H9 (cell line): Measurements from ENCODE around the gene SVIP. TPM values are rescaled to one million over a fixed set of nuclear protein-coding genes. Genes with fewer than 3 reads are reported as not detected.

Source experiments
- DNase-seq: peaks from one replicate; pipeline ENCODE4 v3.0.0-alpha.2; 2017
- H2AFZ ChIP-seq: one replicate; pipeline ENCODE4 v1.6.1; 2013; ENCODE audit warnings: mild to moderate bottlenecking, low read length, control low read depth, moderate library complexity
- H2AK5ac ChIP-seq: 2 replicates; pipeline ENCODE4 v1.6.1; 2013; ENCODE audit warnings: low read length, control low read depth, mixed read lengths; ENCODE audit not compliant: insufficient read length
- H2BK120ac ChIP-seq: one replicate; pipeline ENCODE4 v1.6.1; 2013; ENCODE audit warnings: low read depth, mild to moderate bottlenecking, low read length, control low read depth, inconsistent platforms; ENCODE audit not compliant: poor library complexity, severe bottlenecking
- H2BK12ac ChIP-seq: 2 replicates; pipeline ENCODE4 v1.6.1; 2013; ENCODE audit warnings: low read length, control low read depth, mixed read lengths, low read depth; ENCODE audit not compliant: insufficient read length
- H2BK15ac ChIP-seq: 2 replicates; pipeline ENCODE4 v1.6.1; 2013; ENCODE audit warnings: low read depth, low read length, control low read depth
- H2BK20ac ChIP-seq: one replicate; pipeline ENCODE4 v1.6.1; 2013; ENCODE audit warnings: low read depth, mild to moderate bottlenecking, low read length, control low read depth, inconsistent platforms; ENCODE audit not compliant: poor library complexity, severe bottlenecking
- H2BK5ac ChIP-seq: 2 replicates; pipeline ENCODE4 v1.6.1; 2013; ENCODE audit warnings: low read length, control low read depth, mixed read lengths; ENCODE audit not compliant: insufficient read length
- H3K14ac ChIP-seq: 2 replicates; pipeline ENCODE4 v1.6.1; 2013; ENCODE audit warnings: low read length, control low read depth; ENCODE audit not compliant: insufficient read depth
- H3K18ac ChIP-seq: 2 replicates; pipeline ENCODE4 v1.6.1; 2013; ENCODE audit warnings: low read depth, mild to moderate bottlenecking, mixed read lengths, low read length, control low read depth; ENCODE audit not compliant: insufficient read length
- H3K23ac ChIP-seq: 2 replicates; pipeline ENCODE4 v1.6.1; 2013; ENCODE audit warnings: low read length, control low read depth, mixed read lengths, low read depth; ENCODE audit not compliant: insufficient read length
- H3K23me2 ChIP-seq: 2 replicates; pipeline ENCODE4 v1.6.1; 2013; ENCODE audit warnings: low read depth, mild to moderate bottlenecking, mixed read lengths, low read length, control low read depth; ENCODE audit not compliant: insufficient read length, poor library complexity, severe bottlenecking
- H3K27ac ChIP-seq: 2 replicates; pipeline ENCODE4 v1.5.1; 2013; ENCODE audit warnings: low read length, control low read depth, mixed read lengths, low read depth; ENCODE audit not compliant: insufficient read length
- H3K27me3 ChIP-seq: 2 replicates; pipeline ENCODE4 v1.6.1; 2013; ENCODE audit warnings: low read length, control low read depth, inconsistent platforms; ENCODE audit not compliant: insufficient read depth
- H3K4ac ChIP-seq: 2 replicates; pipeline ENCODE4 v1.6.1; 2013; ENCODE audit warnings: low read depth, mild to moderate bottlenecking, control low read depth, inconsistent platforms, low read length, moderate library complexity
- H3K4me1 ChIP-seq: 2 replicates; pipeline ENCODE4 v1.6.1; 2013; ENCODE audit warnings: low read length, control low read depth, inconsistent platforms; ENCODE audit not compliant: insufficient read depth
- H3K4me2 ChIP-seq: 2 replicates; pipeline ENCODE4 v1.6.1; 2013; ENCODE audit warnings: low read length, control low read depth, mixed read lengths; ENCODE audit not compliant: insufficient read length, insufficient read depth
- H3K56ac ChIP-seq: 2 replicates; pipeline ENCODE4 v1.6.1; 2013; ENCODE audit warnings: low read depth, mild to moderate bottlenecking, mixed read lengths, low read length, control low read depth; ENCODE audit not compliant: insufficient read length
- H3K79me1 ChIP-seq: 2 replicates; pipeline ENCODE4 v1.6.1; 2013; ENCODE audit warnings: low read depth, mild to moderate bottlenecking, moderate library complexity, low read length, control low read depth, inconsistent platforms; ENCODE audit not compliant: insufficient read depth, poor library complexity, severe bottlenecking
- H3K79me2 ChIP-seq: 2 replicates; pipeline ENCODE4 v1.6.1; 2013; ENCODE audit warnings: low read length, control low read depth, inconsistent platforms; ENCODE audit not compliant: insufficient read depth
- H3K9ac ChIP-seq: 2 replicates; pipeline ENCODE4 v1.6.1; 2013; ENCODE audit warnings: low read length, control low read depth, mixed read lengths; ENCODE audit not compliant: insufficient read length; ENCODE audit errors: extremely low read depth
- H3K9me3 ChIP-seq: one replicate; pipeline ENCODE4 v1.6.1; 2013; ENCODE audit warnings: low read depth, low read length, inconsistent platforms; ENCODE audit not compliant: control insufficient read depth
- H3T11ph ChIP-seq: one replicate; pipeline ENCODE4 v1.6.1; 2013; ENCODE audit warnings: mild to moderate bottlenecking, low read length, control low read depth, inconsistent platforms
- H4K20me1 ChIP-seq: one replicate; pipeline ENCODE4 v1.6.1; 2013; ENCODE audit not compliant: control insufficient read depth, insufficient read length, insufficient read depth
- H4K5ac ChIP-seq: 2 replicates; pipeline ENCODE4 v1.6.1; 2013; ENCODE audit warnings: low read depth, mild to moderate bottlenecking, mixed read lengths, low read length, control low read depth; ENCODE audit not compliant: insufficient read length
- H4K8ac ChIP-seq: replicated peaks from 2 replicates; pipeline ENCODE4 v1.6.1; 2013; ENCODE audit warnings: low read length, control low read depth, mixed read lengths, low read depth; ENCODE audit not compliant: insufficient read length
- H4K91ac ChIP-seq: 2 replicates; pipeline ENCODE4 v1.6.1; 2013; ENCODE audit warnings: low read depth, mild to moderate bottlenecking, moderate library complexity, mixed read lengths, low read length, control low read depth; ENCODE audit not compliant: insufficient read length
- H3K27ac Mint-ChIP-seq, 3 experiments: 2 replicates in 2 of 3; 3 replicates in 1 of 3; pipeline ENCODE4 v1.8.0; 2020 to 2021; ENCODE audit warnings: mixed read lengths in 3 of 3, mild to moderate bottlenecking in 1 of 3, moderate library complexity in 1 of 3
- H3K27me3 Mint-ChIP-seq: 2 replicates; pipeline ENCODE4 v1.8.0; 2021; ENCODE audit warnings: low read depth, mild to moderate bottlenecking, moderate library complexity, mixed read lengths
- H3K36me3 Mint-ChIP-seq, 3 experiments: 2 replicates in 2 of 3; 3 replicates in 1 of 3; pipeline ENCODE4 v1.8.0; 2020 to 2021; ENCODE audit warnings: low read depth in 3 of 3, mixed read lengths in 3 of 3; ENCODE audit not compliant: insufficient read depth in 1 of 3
- H3K4me1 Mint-ChIP-seq, 2 experiments: 2 replicates each; pipeline ENCODE4 v1.8.0; 2020; ENCODE audit warnings: mixed read lengths in 2 of 2
- H3K4me3 Mint-ChIP-seq, 2 experiments: 2 replicates in 1 of 2; 3 replicates in 1 of 2; pipeline ENCODE4 v1.8.0; 2020 to 2021; ENCODE audit warnings: mild to moderate bottlenecking in 2 of 2, mixed read lengths in 2 of 2, moderate library complexity in 1 of 2
- H3K9me3 Mint-ChIP-seq, 2 experiments: 2 replicates in 1 of 2; 3 replicates in 1 of 2; pipeline ENCODE4 v1.8.0; 2020; ENCODE audit warnings: mild to moderate bottlenecking in 2 of 2, mixed read lengths in 2 of 2, moderate library complexity in 1 of 2
- CTCF ChIP-seq: fragments of 200-600 bp; sonication (generic); conservative IDR thresholded peaks from 3 replicates; pipeline ENCODE4 v1.8.0; 2021; ENCODE audit warnings: antibody characterized with exemption, mild to moderate bottlenecking
- WGBS: extraction: QIAGEN DNeasy Blood & Tissue Kit; methylation state at CpG from one replicate; pipeline ENCODE4 v1.1.7; 2013; ENCODE audit warnings: missing lambda C conversion rate, low lambda C conversion rate, mixed read lengths; ENCODE audit not compliant: insufficient read length; ENCODE audit errors: extremely low coverage; 5-methylcytosine and 5-hydroxymethylcytosine counted together
- total RNA-seq: library from RNA; stranded (reverse); gene quantifications from 2 replicates; pipeline ENCODE4 v1.2.1, GENCODE V29; 2021

SVIP gene
- total RNA-seq, 1 experiment from 2014 or later, result 10.4 TPM

DNA sequence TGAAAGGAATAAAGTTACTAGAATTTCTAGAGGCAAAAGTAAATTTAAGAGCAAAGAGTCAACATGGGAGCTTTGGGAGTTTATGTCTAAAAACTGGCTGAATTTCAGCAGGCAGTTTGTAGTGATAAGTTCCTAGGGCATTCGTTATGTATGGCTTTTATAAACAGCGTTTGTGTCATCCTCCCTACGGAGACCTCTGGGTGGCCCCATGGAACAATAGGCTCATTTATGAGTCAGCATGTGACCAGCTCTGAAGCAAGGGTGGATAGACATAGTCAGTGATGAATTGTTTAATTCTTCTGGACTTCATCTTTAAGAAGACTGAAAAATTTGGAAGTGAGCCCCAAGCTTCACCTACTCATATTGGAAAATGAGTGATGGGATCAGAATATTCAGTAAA lies 37.1 kb downstream of the SVIP start:
- no peak overlapping the region for H3K23ac ChIP-seq
- H3T11ph ChIP-seq, result no peak overlapping the region
- no peak overlapping the region for H4K5ac ChIP-seq
- H3K27ac ChIP-seq, result no peak overlapping the region
- H3K14ac ChIP-seq, result no peak overlapping the region
- H4K91ac ChIP-seq, result no peak overlapping the region
- peaks cover 3 to 5% of the 10 kb centered on the region in 2 experiments for H3K4me1 Mint-ChIP-seq
- no peak overlapping the region for H3K4ac ChIP-seq
- H3K4me2 ChIP-seq, result no peak overlapping the region
- no peak overlapping the region for H3K9ac ChIP-seq
- no peaks in the 10 kb centered on the region for H3K23me2 ChIP-seq
- no peaks in the 10 kb centered on the region for H3K9me3 Mint-ChIP-seq
- no peak overlapping the region for H3K4me3 Mint-ChIP-seq
- H3K27ac Mint-ChIP-seq, result no peak overlapping the region; a peak in 1 of 7 replicates
- no peak for DNase-seq
- no peaks in the 10 kb centered on the region for H3K36me3 Mint-ChIP-seq
- H2BK5ac ChIP-seq, result no peak overlapping the region
- no peaks in the 10 kb centered on the region for H4K20me1 ChIP-seq
- H3K4me1 ChIP-seq, result no peaks in the 10 kb centered on the region
- no peak overlapping the region for H4K8ac ChIP-seq
- no peaks in the 10 kb centered on the region for H3K27me3 ChIP-seq
- no peak overlapping the region for H2BK12ac ChIP-seq
- H3K18ac ChIP-seq, result no peak overlapping the region
- no peaks in the 10 kb centered on the region for H3K79me1 ChIP-seq
- no CpG with 5 or more reads among the region's 3 CpGs for WGBS
- no peak overlapping the region for H2AK5ac ChIP-seq
- H3K79me2 ChIP-seq, result no peaks in the 10 kb centered on the region
- H2BK15ac ChIP-seq, result no peak overlapping the region
- H3K56ac ChIP-seq, result no peak overlapping the region
- no peak for TF ChIP-seq CTCF
- no peak overlapping the region for H2AFZ ChIP-seq
- no peak overlapping the region for H2BK20ac ChIP-seq
- H2BK120ac ChIP-seq, result no peak overlapping the region
- no peaks in the 10 kb centered on the region for H3K27me3 Mint-ChIP-seq
- H3K9me3 ChIP-seq, result no peaks in the 10 kb centered on the region
